22Rv1 (cell line): Measurements from ENCODE around the gene GCGR.

ENCODE experiments used
- H3K27ac ChIP-seq: fragments of 450-650 bp; 2 replicates; pipeline ENCODE4 v1.5.1; 2017
- ZFX ChIP-seq: fragments of 450-650 bp; IDR thresholded peaks from 2 replicates; pipeline ENCODE4 v1.6.1; 2017; ENCODE audit warnings: antibody characterized with exemption, borderline replicate concordance
- TF ChIP-seq, protein P1 (sequence below): fragments of 450-650 bp; IDR thresholded peaks from 2 replicates; pipeline ENCODE4 v1.5.1; 2017; ENCODE audit warnings: mild to moderate bottlenecking

Gene GCGR

DNA sequence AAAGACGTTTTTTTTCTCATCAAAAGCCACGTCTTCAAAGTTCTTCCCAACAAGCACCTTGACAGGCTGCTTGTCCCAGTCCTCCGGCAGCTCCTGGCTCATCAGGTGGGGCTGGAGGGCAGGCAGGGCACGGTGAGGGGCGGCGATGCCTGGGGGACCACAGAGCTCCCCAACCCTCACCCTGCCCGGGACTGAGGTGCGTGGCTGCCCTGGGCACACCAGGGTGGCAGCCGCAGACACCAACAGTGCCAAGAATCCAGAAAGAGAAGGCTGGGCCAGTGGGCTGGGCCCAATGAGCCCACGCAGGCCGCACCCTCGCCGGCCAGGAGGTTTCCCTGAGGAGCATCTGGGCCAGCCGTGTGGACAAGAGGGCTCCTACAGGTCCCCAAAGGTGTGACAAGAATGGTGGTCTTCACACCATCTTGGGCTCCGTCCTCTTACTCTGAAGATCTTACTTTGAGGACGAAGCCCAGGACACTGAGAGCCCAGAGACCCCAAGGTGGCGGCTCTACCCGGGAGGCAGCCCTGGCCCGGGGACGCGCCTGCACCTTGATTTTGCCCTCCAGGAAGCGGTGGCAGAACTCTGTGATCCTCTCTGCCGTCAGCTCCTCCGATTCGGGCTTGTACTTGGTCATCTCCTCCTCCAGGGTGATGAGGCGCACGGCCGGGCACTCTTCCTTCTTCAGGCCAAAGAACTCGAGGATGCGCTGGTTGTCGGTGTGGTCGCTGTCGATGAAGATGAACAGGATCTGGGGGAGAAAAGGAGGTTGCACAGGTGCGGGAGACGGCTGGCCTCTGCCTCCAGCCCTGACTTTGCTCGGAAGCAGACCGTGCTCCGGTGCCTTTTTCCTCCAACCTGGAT lies 42.2 kb downstream of the GCGR start:
- no peak overlapping the region for H3K27ac ChIP-seq
- TF ChIP-seq, protein P1, sequence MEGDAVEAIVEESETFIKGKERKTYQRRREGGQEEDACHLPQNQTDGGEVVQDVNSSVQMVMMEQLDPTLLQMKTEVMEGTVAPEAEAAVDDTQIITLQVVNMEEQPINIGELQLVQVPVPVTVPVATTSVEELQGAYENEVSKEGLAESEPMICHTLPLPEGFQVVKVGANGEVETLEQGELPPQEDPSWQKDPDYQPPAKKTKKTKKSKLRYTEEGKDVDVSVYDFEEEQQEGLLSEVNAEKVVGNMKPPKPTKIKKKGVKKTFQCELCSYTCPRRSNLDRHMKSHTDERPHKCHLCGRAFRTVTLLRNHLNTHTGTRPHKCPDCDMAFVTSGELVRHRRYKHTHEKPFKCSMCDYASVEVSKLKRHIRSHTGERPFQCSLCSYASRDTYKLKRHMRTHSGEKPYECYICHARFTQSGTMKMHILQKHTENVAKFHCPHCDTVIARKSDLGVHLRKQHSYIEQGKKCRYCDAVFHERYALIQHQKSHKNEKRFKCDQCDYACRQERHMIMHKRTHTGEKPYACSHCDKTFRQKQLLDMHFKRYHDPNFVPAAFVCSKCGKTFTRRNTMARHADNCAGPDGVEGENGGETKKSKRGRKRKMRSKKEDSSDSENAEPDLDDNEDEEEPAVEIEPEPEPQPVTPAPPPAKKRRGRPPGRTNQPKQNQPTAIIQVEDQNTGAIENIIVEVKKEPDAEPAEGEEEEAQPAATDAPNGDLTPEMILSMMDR = no peak
- TF ChIP-seq ZFX = no peak

DNA sequence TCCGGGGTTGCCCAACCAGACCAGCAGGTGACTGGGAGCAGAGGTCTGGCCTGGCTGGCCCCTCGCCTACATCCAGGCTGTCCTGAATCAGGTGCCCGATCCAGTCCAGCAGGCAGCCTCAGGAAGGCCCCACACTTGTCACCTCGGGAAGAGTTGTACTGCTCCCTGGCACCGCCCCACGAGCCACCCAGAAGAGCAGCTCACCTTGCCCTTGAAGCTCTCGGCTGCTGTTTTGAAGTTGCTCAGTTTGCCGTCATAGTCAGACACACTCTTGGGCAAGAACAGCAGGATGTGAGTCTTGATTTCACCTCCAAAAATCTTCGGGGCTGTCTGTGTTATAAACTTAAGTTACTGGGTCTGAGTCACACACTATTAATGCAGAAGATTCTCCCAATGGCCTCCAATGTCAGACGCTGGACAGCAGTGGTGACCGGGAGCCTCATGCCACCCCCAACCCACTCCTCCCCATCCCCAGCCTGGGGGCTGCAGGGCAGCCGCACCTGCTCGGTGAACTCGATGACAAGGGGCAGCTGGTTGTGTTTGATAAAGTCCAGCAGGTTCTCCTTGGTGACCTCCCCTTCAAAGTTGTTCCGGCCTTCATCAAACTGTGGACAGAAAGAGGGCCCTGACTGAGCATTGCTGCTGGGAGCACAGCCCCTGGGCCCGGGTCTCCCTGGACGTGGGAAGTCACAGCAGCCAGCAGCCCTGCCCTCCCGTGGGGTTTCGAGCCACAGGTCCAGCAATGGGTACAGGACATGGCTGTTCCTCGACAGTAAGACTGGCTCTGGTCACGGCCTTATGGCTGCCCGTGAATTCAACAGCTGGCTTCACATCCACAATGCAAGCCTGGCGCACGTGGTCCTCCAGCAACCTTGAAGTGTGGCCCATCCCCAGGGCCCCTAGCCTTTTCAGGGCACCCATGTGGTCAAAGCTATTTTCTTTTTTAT lies 43.1 kb downstream of the GCGR start:
- TF ChIP-seq, protein P1 = no peak
- no peak for TF ChIP-seq ZFX
- H3K27ac ChIP-seq = no peak overlapping the region

DNA sequence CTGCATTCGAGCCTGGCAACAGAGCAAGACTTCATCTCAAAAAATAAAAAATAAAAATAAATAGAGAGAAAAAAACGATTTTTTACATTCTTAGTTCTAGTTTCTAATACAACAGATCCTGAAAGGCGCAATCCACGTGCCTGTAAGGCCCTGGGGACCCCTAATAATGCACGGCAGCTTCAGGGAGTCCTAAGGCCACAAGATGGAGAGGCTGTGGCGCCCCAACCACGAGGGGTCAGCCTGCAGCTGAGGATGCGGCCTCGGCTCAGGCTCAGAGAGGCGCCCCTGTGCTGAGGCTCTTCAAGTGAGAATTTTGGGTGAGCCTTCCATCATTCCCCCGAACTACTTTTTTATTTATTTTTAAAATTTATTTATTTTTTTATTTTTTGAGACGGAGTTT lies 45.5 kb downstream of the GCGR start:
- TF ChIP-seq, protein P1 = no peak
- no peak overlapping the region for H3K27ac ChIP-seq

DNA sequence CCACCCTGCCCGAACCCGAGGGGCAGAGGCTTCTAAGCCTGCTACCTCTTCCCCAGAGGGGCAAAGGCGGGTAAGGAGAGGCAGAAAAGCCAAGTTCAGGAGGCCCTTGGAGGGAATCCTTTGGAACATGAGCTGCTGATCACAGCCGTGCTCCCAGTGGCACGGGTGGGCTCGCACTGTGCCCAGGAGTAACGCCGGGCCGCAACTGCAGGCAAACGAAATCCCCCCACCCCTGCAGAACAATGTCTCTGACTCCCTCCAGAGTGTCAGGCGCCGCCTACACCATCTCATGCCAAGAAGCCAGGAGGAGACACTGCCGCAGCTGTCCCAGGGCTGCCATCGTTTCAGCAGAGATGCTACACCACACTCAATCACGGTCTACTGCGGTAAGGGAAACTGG lies 47.5 kb downstream of the GCGR start:
- H3K27ac ChIP-seq = no peak overlapping the region
- TF ChIP-seq, protein P1 = no peak
- no peak for TF ChIP-seq ZFX

DNA sequence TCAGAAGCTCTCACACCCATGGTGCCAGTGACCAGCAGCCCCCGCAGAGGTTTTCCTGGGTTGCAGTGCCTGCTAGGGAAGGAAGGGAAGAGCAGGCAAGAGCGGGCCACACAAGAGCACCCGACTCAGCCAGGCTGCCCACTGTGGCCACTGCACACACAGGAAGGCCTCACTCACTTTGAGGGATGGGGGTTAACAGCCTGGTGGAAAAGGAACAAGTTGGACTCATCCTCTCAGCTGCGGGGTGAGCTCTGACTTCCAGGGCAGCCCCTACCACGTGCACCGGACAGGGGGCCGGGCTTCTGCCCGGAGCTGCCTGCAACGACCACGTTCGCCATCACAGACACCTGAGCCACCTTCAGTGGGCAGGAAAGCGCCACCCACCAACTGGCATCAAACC lies 48.3 kb downstream of the GCGR start:
- no peak for TF ChIP-seq ZFX
- TF ChIP-seq, protein P1 = no peak
- no peak overlapping the region for H3K27ac ChIP-seq

DNA sequence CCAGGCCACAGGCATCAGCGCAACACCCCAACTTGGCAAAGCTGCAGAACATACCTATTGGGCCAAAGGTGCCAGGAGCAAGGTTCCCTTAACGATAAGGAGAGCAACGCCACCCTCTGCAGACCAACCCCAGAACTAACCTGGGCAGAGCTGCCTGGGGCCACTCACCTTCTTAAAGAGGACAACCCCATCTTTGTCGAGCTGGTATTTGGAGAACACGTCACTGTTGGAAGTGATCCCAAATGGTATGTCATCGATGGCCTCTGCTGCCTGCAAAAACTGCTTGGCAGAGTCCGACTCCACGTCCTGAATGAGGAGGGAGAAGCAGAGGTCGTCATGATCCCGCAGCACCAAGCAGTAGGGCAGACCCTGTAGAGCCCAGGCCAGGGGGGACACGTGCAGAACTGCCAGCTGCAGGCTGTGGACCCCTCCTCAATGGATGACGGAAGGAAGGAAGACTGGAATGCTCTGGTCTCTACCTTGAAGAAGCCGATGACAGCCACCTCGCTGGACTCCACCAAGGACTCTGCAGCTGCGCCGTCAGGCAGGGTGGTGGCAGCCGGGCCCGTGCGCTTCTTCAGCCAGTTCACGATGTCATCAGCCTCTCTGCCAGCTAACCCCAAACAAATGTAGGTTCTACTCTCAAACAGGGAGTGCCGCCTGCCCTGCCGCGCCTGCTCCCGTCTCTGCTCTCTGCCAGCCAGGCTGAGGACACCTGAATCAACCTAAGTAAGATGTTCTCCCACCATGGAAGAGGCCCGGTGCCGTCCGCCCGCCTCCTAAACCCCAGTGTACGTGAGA lies 51.2 kb downstream of the GCGR start:
- no peak overlapping the region for H3K27ac ChIP-seq
- TF ChIP-seq, protein P1 = no peak
- no peak for TF ChIP-seq ZFX
